Activated CD4-positive, alpha-beta T cell treated with anti-CD3 and anti-CD28 coated beads for 48 hours (primary cell): ENCODE measurements around the gene RPL18A.

Experiments
- DNase-seq: peaks from one replicate; pipeline ENCODE4 v3.0.0-alpha.2; 2020

RPL18A gene

GRCh38 chr19:17859533-17860330 is at the start of gene RPL18A:
TSS of gene RPL18A (plus strand) at chr19:17859910. CDS start at chr19:17859957, 47 bp downstream.
- DNase-seq, result peak; percentile 100

GRCh38 chr19:17811103-17811502 is 48.6 kb upstream of the RPL18A start:
- DNase-seq, result no peak

- no peak for DNase-seq
Measured at GRCh38 chr19:17811681-17812080, 48.0 kb upstream of the RPL18A start.

GRCh38 chr19:17812099-17812498 is 47.6 kb upstream of the RPL18A start:
- no peak for DNase-seq

- DNase-seq, result no peak
Measured at GRCh38 chr19:17817668-17818363, 41.9 kb upstream of the RPL18A start.

- DNase-seq, result no peak
Measured at GRCh38 chr19:17821190-17821589, 38.5 kb upstream of the RPL18A start, which contains the start of gene INSL3. TSS of gene INSL3 (minus strand) at chr19:17821519. CDS start at chr19:17821506, 13 bp downstream.

- no peak for DNase-seq
Measured at GRCh38 chr19:17824339-17824738, 35.4 kb upstream of the RPL18A start.

- no peak for DNase-seq
Measured at GRCh38 chr19:17826508-17827056, 33.1 kb upstream of the RPL18A start.

- no peak for DNase-seq
Measured at GRCh38 chr19:17829855-17830566, 29.7 kb upstream of the RPL18A start.

- peak; percentile 84 for DNase-seq
Measured at GRCh38 chr19:17830567-17831418, 28.9 kb upstream of the RPL18A start.

GRCh38 chr19:17831419-17831888 is 28.3 kb upstream of the RPL18A start:
- DNase-seq, result no peak

GRCh38 chr19:17832443-17833208 is 27.1 kb upstream of the RPL18A start:
- no peak for DNase-seq

- DNase-seq, result no peak
Measured at GRCh38 chr19:17834350-17835181, 25.1 kb upstream of the RPL18A start.

GRCh38 chr19:17835182-17836006 is 24.3 kb upstream of the RPL18A start:
- DNase-seq, result no peak

GRCh38 chr19:17836530-17836929 is 23.2 kb upstream of the RPL18A start:
- DNase-seq, result no peak

- no peak for DNase-seq
Measured at GRCh38 chr19:17837972-17838371, 21.7 kb upstream of the RPL18A start.

- no peak for DNase-seq
Measured at GRCh38 chr19:17840019-17840418, 19.7 kb upstream of the RPL18A start.

- DNase-seq, result no peak
Measured at GRCh38 chr19:17841371-17841809, 18.3 kb upstream of the RPL18A start.
